NCI-H774 (cell line): ENCODE results near the gene NRIP3.
"Not testable (repeated sequence)": the region's sequence is repeated elsewhere in the genome, so short reads cannot be mapped to it uniquely, and the experiment has no call there.

Experiments used
- DNase-seq: peaks from one replicate; lab custom pipeline; 2025; lab: John Stamatoyannopoulos, UW

Gene NRIP3

GRCh38 chr11:8971196-8971923 lies 32.4 kb downstream of the NRIP3 start:
- no peak for DNase-seq

DNA sequence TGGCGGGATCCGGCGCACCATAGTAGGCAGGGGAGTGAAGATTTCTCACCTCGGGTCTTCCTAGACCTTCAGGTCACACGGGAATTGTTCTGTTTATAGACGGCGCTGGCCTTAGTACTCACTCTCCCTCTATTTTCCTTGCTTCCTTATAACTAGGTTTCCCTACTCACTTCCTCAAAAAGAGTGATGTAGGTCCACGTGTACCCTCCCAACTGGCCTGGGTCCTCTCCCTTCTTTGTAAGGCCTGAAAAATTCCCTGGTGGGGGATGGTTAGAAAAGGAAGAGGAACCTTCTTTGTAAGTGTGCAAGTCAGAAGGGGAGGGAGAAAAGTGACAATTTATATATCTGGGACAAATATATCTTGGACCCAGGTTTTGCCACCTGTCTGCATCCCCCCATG lies 36.6 kb downstream of the NRIP3 start:
- no peak for DNase-seq

DNA sequence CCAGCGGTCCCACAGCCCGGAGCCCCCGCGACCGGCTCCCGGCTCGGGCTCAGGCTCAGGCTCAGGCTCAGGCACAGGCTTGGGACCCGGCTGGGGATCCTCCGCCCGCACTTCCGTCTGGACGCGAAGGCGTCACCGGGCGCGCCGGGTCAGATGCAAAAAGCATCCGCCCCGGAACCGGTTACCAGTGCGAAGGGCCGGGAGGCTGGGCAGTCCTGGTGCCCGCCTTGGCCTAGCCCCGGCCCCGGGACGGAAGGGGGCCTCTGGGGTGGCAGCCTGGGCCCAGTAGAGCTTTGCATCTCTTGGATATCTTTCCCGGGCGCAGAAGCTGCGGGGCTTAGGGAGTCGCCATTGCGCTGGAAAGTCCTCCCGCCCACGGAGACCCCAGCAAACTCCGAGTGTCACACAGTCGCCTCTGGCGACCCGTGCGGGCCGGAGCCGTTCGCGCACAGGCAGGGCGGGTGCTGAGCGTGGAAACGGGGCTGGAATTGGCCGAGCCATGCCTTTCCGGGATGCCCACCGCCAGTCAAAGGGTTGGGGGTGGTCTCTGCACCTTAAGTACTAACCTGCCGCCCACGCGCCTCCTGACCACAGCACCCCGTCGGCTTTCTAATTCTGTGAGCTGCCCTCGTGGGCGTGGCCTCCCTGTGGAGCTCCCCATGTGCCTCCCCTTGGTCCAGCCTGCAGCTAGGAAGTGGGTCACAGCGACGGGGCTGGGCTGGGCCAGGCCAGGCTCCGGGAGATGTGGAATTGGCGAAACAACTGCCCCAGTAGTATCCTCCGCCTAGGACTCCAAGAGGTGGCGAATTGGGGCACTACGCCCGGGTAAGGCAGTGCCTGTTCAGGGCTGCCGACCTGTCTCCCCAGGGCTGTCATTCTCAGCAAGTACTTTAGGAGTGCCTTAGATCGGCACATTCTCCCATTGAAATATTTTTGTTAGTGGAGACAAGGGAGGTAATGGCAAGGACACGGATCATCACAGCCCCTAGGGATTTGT lies 39.2 kb downstream of the NRIP3 start, which contains the start of gene TMEM9B:
TMEM9B (minus strand) TSS at position 119 of the 997 bp plus-strand sequence. CDS start 129 bp downstream, outside the sequence.
- DNase-seq = peak; percentile 86

GRCh38 chr11:8963569-8964323 lies 40.1 kb downstream of the NRIP3 start:
- peak; percentile 69 for DNase-seq

GRCh38 chr11:8962841-8963240 lies 41.0 kb downstream of the NRIP3 start:
- no peak for DNase-seq

DNA sequence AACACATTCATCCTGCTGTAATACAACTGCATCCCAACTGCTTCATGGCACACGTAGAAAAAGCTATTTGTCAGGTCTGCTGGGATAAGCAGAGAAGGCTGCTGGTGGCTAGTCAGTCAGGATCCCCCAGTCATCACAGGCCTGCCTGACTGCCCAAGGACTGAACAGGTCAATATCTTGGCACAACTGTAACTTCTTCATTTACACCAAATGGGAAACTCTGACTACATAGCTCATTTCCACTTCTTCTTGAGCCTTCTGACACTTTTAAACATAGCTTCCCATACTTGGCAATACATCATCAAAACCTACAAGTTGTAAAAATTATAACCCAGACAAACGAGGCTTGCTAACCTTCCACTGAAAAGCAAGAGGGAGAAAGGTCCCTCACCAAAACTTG lies 42.4 kb downstream of the NRIP3 start:
- no peak for DNase-seq

GRCh38 chr11:8959546-8960166 lies 44.1 kb downstream of the NRIP3 start:
- DNase-seq = peak; percentile 7

GRCh38 chr11:8956860-8957259 lies 46.9 kb downstream of the NRIP3 start:
- no peak for DNase-seq

DNA sequence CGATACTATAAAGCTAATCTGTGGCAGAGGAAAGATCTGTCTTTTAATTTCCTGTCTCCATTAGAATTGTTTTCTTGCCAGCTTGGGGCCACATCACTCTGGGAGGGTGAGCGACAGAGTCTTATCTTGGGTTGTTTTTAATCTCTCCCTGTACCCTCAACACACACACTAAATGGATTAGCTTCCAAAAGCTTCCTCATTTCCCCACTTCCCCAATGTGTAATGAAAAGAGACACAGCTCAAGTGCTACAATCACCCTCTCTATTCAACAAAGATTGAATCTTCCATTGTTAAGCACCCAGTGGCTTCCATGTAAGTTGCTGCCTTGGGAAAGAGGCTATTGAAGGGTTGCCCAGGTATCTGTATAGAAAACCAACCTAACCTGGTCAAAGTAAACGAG lies 54.9 kb downstream of the NRIP3 start:
- DNase-seq = no peak

DNA sequence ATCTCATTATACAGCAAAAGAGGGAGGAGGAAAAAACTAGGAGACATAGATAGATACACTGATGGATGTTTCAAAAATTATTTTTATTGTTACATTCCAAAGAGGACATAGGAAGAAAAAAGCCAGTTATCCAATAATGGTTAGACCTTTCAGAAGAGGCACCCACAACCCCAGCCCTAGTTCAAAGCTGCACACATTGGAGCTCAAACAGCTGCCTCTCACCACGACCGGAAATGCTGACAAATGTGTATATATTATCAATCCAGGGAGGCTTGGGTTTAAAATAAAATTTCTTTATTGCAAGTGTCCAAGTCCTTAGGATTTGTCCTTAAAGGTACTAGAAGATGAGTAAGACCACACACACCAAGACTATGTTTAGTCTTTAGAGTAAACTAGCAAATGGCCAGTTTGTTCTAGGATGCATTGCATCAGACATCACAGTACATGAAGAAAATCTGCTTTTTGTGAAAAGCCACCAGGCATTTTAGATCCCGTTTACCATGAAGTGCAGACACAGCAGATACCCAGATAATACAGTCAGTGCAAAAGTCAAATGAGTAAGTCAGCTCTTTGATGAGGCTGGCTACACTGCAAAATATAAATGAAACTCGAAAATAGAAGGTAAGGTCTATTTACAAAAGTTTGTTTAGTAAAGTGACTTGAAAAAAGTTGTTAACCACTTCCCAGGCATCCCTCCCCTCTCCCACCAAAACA lies 56.4 kb downstream of the NRIP3 start:
- no peak for DNase-seq

GRCh38 chr11:8942518-8943066 lies 61.2 kb downstream of the NRIP3 start, which contains the start of gene ASCL3:
TSS of gene ASCL3 (minus strand) at chr11:8943016. CDS start at chr11:8938161, 4,855 bp downstream.
- DNase-seq = no peak

DNA sequence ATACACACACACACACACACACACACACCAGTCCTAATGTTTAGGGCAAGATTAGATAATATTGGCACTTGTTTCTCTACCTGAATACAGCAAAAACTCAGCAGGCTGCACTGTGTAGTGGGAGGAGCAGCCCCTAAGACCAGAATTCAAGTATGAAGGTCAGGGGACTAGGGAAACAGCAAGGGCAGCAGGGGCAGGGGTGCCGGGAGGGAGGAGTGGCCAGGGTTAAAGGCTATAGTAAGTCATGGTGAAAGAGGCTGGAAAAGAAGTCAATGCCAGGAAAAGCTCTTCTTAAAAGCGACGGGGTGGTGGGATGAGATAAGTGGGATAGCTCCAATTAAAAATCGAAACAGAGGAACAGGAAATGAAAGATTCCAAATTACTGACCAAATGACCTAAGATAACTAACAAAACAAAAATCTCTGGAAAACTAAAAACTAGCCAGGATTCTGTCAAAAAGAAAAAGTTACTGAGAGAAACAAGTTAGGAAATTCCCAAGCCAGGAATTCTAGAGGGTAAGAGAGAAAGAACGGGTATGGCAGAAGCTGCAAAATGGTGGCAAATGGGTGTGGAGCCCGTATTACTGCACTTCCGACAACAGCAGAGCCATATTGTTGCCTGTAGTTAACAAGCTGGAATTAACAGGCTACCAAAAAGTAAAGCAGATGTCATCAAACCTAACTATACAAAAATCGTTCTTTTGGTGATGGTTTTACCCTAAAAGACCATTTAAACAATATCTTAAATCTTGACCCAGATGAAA lies 62.3 kb downstream of the NRIP3 start:
- no peak for DNase-seq

DNA sequence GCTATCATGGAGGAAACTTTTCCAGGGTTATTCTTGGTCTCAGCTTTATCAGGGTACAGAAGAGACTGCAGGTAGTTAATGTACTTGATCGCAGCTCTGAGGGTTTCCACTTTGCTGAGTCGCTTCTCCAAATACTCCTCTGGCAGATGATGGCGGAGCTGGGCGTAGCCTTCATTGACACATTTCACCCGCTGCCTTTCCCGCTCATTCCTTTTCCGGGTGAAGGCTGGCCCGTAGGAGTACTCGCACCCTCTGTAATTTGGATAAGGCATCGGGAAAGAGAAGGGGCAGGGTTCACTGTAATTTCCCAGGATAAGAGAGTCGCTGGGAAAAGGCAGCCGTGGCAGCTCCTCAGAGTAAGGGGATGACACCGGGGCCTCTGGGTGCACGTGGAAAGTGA lies 66.1 kb downstream of the NRIP3 start:
- no peak for DNase-seq

DNA sequence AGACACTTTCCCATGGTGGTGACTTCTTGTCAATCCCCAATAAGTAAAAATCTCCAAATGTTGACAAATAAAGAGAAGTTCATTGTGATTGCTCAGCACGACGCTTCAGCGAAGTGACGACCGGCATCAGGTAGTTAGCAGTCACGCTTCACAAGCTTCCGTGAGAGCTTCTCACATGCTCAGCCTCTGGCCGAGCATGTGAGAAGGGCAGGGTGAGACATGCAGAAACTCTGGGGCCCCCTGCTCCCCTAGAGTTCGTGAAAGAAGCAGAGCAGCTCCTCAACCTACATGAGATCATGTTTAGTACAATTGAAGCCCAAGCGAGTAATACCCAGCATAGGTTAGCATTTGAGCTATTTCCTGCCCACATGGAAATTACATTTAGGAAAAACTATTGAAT lies 66.6 kb downstream of the NRIP3 start:
- no peak for DNase-seq

DNA sequence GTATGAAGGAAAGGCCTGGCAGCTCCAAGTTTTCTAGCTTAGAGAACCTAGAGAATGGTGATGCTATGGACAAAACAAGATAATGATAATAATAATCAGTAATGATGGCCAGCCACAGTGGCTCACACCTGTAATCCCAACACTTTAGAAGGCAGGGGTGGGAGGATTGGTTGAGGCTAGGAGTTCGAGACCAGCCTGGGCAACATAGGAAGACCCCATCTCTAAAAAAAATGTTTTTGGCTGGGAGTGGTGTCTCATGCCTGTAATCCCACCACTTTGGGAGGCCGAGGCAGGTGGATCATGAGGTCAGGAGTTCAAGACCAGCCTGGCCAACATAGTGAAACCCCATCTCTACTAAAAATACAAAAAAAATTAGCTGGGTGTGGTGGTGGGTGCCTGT lies 68.0 kb downstream of the NRIP3 start:
- not testable (repeated sequence) for DNase-seq

DNA sequence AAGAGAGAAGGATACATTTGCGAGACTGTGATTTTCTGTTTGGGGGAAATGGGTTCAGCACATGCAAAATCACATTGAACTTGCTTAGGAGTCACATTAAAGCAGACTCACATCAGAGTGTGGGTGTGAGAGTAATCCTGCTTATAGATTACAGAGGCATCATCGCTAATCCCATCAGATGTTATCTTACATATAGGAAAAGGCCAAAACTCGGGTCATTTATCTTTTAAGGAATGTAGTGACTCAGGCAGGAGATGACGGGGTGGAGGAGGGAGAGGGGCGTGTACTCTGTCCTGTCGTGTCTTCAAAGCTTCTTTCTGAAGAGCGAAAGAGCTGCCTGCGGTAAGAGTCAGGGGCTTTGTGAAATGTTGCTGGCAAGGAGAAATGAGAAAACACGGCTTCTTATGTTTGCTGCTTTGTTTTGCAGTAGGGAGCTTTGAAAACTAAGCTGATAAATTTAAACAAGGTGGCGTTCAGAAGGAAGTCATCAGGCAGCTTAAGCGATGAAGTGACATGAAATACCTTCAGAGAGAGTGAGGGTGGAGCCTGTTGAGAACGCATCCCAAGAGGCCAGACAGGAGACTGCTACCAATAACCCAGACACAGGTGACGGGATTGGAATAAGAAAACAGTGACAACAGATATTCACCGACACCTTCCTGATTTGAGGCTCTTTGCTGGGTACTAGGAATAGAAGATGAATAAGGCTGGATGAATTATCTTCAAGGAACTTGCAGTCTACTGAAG lies 68.9 kb downstream of the NRIP3 start:
- no peak for DNase-seq

DNA sequence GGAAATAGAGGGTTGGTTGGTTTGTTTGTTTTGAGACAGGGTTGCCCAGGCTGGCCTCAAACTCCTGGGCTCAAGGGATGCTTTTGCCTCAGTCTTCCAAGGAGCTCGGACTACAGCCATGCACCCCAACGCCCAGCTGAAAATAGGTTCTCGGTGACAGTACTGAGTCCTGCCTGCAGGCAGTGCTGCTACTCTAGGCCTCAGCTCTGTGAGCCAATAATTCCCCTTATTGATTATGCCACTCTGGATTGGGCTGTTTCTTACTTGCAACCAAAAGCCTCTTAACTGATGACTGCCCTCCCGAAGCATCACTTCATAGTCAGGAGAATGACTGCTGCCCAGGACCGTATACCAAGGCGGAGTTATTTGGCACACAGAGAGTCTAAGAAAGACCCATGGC lies 69.9 kb downstream of the NRIP3 start:
- no peak for DNase-seq

- no peak for DNase-seq
Observed at GRCh38 chr11:8932564-8933180, 71.1 kb downstream of the NRIP3 start, which contains the start of gene C11orf16. TSS of gene C11orf16 (minus strand) at chr11:8932947. CDS start at chr11:8932308, 639 bp downstream.
